ENCODE data around the gene LAMP1. TPM values are rescaled to one million over a fixed set of nuclear protein-coding genes. Genes with fewer than 3 reads are reported as not detected.
A peak's percentile ranks its signal among the peaks of the same experiment; 100 is the strongest.

LAMP1 gene
- total and polyA plus RNA-seq, 2 of the 4 experiments (the other 2 are of a cell fraction): 60.6 to 229 TPM

DNA sequence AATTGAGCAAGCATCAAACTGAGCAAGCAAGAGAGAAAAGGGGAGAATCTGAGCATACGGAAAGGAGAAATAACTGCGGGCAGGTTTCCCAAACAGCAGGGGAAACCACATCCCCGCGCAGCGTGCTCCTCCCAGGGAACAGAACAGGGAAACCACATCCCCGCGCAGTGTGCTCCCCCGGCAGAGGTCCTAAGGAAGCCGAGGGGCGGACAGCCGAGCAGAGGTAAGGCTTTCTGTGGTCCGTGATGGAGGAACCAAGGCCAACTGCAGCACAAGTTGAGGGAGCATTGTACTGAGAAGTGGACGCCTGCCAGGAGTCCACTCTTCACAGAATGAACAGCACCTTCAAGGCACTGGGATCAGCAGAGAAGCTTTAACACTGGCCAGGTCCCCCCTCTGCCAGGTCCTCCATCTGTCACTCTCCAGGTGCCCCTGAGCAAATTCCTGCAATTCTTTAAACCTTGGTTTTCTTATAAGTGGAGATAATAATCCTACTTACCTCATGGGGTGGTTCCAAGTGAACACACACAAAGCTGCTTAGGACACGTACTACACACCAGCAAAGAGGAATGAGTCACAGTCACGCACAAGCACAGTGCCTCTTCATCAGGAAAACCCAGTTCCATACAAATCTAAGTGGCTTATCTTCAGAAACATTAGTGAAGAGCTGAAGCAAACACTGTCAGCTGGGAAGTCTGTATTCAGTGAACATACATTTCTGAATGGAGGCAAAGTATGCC is 23.0 kb upstream of the LAMP1 start:
- Histone ChIP-seq H2AK5ac (ENCODE audit: low read depth, low read length) (peak overlapping the region; percentile 46; the same call in 1 of the 2 replicates), H4K5ac (ENCODE audit: low read depth, low read length) (peak overlapping the region; percentile 44; the same call in 1 of the 2 replicates)

More for the DNA sequence above, 23.0 kb upstream of the LAMP1 start:
- Histone ChIP-seq H3K27ac (ENCODE audit: insufficient read depth, low read length) (no peak overlapping the region), H3K9ac (ENCODE audit: low read depth, low read length) (no peak overlapping the region), H4K20me1 (ENCODE audit: insufficient read depth, low read length) (no peaks in the 10 kb centered on the region), H3K23ac (ENCODE audit: low read depth, low read length) (no peak overlapping the region), H3K4ac (ENCODE audit: low read depth, low read length) (no peak overlapping the region), H3K27me3 (ENCODE audit: control insufficient read depth, insufficient read depth, low read length) (no peaks in the 10 kb centered on the region), H2AK9ac (replicated peaks; ENCODE audit: low read depth, low read length, poor library complexity) (peak overlapping the region; percentile 23), H3K14ac (replicated peaks; ENCODE audit: low read depth, low read length) (no peak overlapping the region), H3K56ac (ENCODE audit: extremely low read depth, insufficient read depth, low read length) (no peak overlapping the region), H2BK20ac (ENCODE audit: low read depth, low read length) (no peak overlapping the region), H3K9me3 (ENCODE audit: control insufficient read depth, insufficient read depth, low read length) (no peaks in the 10 kb centered on the region), H2AFZ (replicated peaks; ENCODE audit: low read length, poor library complexity) (no peak overlapping the region), H3K4me1 (ENCODE audit: control insufficient read depth, insufficient read depth, low read length) (peaks cover 3% of the 10 kb centered on the region), H2BK15ac (ENCODE audit: low read depth, low read length) (no peak overlapping the region), H3K18ac (ENCODE audit: low read depth, low read length) (no peak overlapping the region; the same call in 1 of the 2 replicates), H2BK5ac (ENCODE audit: low read depth, low read length, poor library complexity, severe bottlenecking) (peak overlapping the region; percentile 49), H3K4me2 (ENCODE audit: low read depth, low read length) (no peak overlapping the region), H2BK120ac (ENCODE audit: low read depth, low read length) (no peak overlapping the region), H3K36me3 (ENCODE audit: control insufficient read depth, insufficient read depth, low read length) (no peaks in the 10 kb centered on the region), H3K4me3 (ENCODE audit: insufficient read depth, low read depth, low read length) (no peak overlapping the region), H4K8ac (ENCODE audit: low read depth in 2 of 2, low read length in 2 of 2) (no peak overlapping the region), H4K91ac (ENCODE audit: insufficient read depth, low read depth, low read length) (no peak overlapping the region), H3K9me1 (ENCODE audit: insufficient read depth, low read length) (no peaks in the 10 kb centered on the region), H3K79me1 (ENCODE audit: low read depth in 1 of 2, low read length in 2 of 2) (no peaks in the 10 kb centered on the region)
- WGBS, 2 experiments (ENCODE audit: extremely low coverage in 2 of 2, insufficient read length in 1 of 2): 97% methylated on average over 10 of the region's 15 CpGs; no CpG with 5 or more reads in 1 of the 2 experiments
- ATAC-seq (ENCODE audit: low read depth): peak; percentile 57
- ChIA-PET POLR2A (ENCODE audit: unreplicated experiment) (no interaction called here), CTCF (interaction anchor here (0.9 to 1.1 kb wide), 2 partner anchors 15 to 18 kb away, joined by 3 read pairs; no protein-coding TSS in a partner anchor)
- in situ Hi-C loops (cut with MboI; ENCODE audit: low sequenced_read_pairs): no loop called here
- BruUV-seq (replicated peaks): no TSS peak
- peak; percentile 87 for DNase-seq
- dilution Hi-C loops (cut with HindIII; ENCODE audit: low sequenced_read_pairs, unreplicated experiment): no loop called here
- TF ChIP-seq MAZ (IDR thresholded peaks at IDR 0.05; ENCODE audit: borderline replicate concordance, low read depth, low read length): no peak
- no peak for TF ChIP-seq SMC3 (IDR thresholded peaks at IDR 0.05; ENCODE audit: low read depth, low read length)
- no peak for TF ChIP-seq POLR2A (IDR thresholded peaks at IDR 0.05; ENCODE audit: low read depth, low read length)
- TF ChIP-seq MXI1 (IDR thresholded peaks at IDR 0.05; ENCODE audit: borderline replicate concordance, low read depth, low read length): no peak
- no peak for TF ChIP-seq RAD21 (IDR thresholded peaks at IDR 0.05; ENCODE audit: low read length)
- no peak for TF ChIP-seq CEBPB (IDR thresholded peaks at IDR 0.05; ENCODE audit: low read depth, low read length)
- TF ChIP-seq, protein P1, sequence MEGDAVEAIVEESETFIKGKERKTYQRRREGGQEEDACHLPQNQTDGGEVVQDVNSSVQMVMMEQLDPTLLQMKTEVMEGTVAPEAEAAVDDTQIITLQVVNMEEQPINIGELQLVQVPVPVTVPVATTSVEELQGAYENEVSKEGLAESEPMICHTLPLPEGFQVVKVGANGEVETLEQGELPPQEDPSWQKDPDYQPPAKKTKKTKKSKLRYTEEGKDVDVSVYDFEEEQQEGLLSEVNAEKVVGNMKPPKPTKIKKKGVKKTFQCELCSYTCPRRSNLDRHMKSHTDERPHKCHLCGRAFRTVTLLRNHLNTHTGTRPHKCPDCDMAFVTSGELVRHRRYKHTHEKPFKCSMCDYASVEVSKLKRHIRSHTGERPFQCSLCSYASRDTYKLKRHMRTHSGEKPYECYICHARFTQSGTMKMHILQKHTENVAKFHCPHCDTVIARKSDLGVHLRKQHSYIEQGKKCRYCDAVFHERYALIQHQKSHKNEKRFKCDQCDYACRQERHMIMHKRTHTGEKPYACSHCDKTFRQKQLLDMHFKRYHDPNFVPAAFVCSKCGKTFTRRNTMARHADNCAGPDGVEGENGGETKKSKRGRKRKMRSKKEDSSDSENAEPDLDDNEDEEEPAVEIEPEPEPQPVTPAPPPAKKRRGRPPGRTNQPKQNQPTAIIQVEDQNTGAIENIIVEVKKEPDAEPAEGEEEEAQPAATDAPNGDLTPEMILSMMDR (conservative IDR thresholded peaks at IDR 0.05; ENCODE audit: low read depth, low read length): no peak
- TF ChIP-seq, protein P2, sequence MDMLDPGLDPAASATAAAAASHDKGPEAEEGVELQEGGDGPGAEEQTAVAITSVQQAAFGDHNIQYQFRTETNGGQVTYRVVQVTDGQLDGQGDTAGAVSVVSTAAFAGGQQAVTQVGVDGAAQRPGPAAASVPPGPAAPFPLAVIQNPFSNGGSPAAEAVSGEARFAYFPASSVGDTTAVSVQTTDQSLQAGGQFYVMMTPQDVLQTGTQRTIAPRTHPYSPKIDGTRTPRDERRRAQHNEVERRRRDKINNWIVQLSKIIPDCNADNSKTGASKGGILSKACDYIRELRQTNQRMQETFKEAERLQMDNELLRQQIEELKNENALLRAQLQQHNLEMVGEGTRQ (IDR thresholded peaks at IDR 0.05; ENCODE audit: low read depth, low read length): no peak
- TF ChIP-seq, protein P3, sequence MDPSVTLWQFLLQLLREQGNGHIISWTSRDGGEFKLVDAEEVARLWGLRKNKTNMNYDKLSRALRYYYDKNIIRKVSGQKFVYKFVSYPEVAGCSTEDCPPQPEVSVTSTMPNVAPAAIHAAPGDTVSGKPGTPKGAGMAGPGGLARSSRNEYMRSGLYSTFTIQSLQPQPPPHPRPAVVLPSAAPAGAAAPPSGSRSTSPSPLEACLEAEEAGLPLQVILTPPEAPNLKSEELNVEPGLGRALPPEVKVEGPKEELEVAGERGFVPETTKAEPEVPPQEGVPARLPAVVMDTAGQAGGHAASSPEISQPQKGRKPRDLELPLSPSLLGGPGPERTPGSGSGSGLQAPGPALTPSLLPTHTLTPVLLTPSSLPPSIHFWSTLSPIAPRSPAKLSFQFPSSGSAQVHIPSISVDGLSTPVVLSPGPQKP (IDR thresholded peaks at IDR 0.05; ENCODE audit: borderline replicate concordance, low read depth, low read length): no peak
- no peak for TF ChIP-seq FOS (IDR thresholded peaks at IDR 0.05; ENCODE audit: low read depth, low read length)
- no peak; the same call in 1 of the 2 replicates for TF ChIP-seq BHLHE40 (IDR thresholded peaks at IDR 0.05; ENCODE audit: low read depth, low read length)
- no peak for TF ChIP-seq CHD1 (IDR thresholded peaks at IDR 0.05; ENCODE audit: low read depth, low read length)
- TF ChIP-seq MAFK (IDR thresholded peaks at IDR 0.05; ENCODE audit: low read depth, low read length): no peak
- TF ChIP-seq NFE2L2 (IDR thresholded peaks at IDR 0.05; ENCODE audit: low read depth, low read length): no peak
- intact Hi-C loops (cut with micrococcal nuclease): loop anchor here (2.0 kb wide), 1 partner anchor 289 kb away; no protein-coding TSS in a partner anchor
